ENCODE data around the gene FAM174C.
A peak's percentile ranks its signal among the peaks of the same experiment; 100 is the strongest.
"Not testable (repeated sequence)": the region's sequence is repeated elsewhere in the genome, so short reads cannot be mapped to it uniquely, and the experiment has no call there.

The FAM174C gene

DNA sequence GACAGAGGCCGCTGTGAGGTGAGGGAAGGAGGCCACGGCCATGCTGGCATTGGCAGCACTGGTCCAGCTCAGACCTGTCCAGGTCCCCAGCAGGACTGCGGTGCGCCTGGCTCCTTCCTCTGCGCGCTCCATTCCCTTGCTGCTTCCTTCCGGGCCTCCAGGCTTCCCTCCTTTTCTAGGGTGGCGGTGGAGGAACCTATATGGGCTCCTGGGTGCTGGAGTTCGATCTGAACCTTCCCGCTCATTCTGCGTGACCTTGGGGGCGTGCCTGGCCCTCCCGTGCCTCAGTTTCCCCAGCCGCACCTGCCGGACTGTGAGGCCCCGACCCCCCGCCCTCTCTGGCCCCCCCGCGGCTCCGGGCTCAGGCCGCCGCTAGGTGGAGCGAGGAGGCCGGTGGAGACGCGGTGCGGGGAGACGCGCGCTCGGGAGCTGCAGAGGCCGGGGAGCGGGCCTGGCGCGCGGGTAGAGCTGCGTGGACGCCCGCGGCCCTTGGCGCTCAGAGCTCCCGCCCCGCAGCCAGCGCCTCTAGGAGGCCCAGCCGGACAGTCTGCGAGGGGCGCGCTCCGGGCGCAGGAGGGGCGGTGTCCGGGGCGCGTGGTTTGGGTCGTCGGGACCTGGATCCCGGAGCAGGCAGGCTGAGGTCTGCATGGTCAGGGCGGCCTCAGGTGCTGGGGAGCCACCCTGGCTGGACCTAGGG, 40.3 kb downstream of the FAM174C start:
- no peak overlapping the region for H3K4me3 ChIP-seq (replicated peaks in 1 of 2; ENCODE audit: low read depth in 2 of 2, low read length in 2 of 2)
- TF ChIP-seq, protein P1, sequence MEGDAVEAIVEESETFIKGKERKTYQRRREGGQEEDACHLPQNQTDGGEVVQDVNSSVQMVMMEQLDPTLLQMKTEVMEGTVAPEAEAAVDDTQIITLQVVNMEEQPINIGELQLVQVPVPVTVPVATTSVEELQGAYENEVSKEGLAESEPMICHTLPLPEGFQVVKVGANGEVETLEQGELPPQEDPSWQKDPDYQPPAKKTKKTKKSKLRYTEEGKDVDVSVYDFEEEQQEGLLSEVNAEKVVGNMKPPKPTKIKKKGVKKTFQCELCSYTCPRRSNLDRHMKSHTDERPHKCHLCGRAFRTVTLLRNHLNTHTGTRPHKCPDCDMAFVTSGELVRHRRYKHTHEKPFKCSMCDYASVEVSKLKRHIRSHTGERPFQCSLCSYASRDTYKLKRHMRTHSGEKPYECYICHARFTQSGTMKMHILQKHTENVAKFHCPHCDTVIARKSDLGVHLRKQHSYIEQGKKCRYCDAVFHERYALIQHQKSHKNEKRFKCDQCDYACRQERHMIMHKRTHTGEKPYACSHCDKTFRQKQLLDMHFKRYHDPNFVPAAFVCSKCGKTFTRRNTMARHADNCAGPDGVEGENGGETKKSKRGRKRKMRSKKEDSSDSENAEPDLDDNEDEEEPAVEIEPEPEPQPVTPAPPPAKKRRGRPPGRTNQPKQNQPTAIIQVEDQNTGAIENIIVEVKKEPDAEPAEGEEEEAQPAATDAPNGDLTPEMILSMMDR (IDR thresholded peaks at IDR 0.05; ENCODE audit: low read depth, low read length) = peak; percentile 26
- peak; percentile 54 to 59 for DNase-seq (ENCODE audit: low read depth in 2 of 2)

GRCh38 chr19:1316466-1316865, 41.1 kb downstream of the FAM174C start:
- no peak overlapping the region for H3K4me3 ChIP-seq (replicated peaks in 1 of 2; ENCODE audit: low read depth in 2 of 2, low read length in 2 of 2)
- DNase-seq (ENCODE audit: low read depth in 2 of 2) = no peak
- TF ChIP-seq, protein P1 (IDR thresholded peaks at IDR 0.05; ENCODE audit: low read depth, low read length) = no peak

DNA sequence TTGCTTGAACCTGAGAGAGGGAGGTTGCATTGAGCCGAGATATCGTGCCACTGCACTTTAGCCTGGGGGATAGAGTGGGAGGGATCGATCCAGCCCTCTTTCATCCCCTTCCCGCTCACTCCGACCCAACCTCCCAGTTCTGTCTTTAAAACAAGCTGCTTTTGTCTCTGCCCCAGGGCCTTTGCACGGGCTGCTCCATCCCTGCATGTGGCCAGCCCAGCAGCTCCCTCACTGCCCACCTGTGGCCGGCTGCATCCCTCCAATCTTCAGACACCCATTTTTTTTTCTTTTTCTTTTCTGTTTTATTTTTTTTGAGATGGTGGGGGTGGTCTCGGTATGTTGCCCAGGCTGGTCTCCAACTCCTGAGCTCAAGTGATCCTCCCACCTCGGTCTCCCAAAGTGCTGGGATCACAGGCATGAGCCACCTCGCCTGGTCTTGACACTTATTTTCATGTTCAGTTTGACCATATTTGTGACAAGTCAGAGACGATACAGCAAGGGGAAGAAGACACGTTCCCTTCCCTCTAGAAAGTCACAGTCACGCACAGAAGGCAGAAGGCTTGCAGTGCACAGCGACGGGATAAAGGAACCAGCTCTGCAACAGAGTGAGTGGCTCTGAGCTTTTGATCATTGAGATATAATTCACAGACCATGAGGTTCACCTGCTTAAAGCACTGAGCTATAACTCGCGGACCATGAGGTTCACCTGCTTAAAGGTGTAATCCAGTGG, 42.1 kb downstream of the FAM174C start:
- TF ChIP-seq, protein P1 (IDR thresholded peaks at IDR 0.05; ENCODE audit: low read depth, low read length) = no peak
- H3K4me3 ChIP-seq (replicated peaks in 1 of 2; ENCODE audit: low read depth in 2 of 2, low read length in 2 of 2) = no peak overlapping the region
- DNase-seq (ENCODE audit: low read depth in 2 of 2) = no peak

- DNase-seq (ENCODE audit: low read depth in 2 of 2) = no peak
- TF ChIP-seq, protein P1 (IDR thresholded peaks at IDR 0.05; ENCODE audit: low read depth, low read length) = no peak
- H3K4me3 ChIP-seq (replicated peaks in 1 of 2; ENCODE audit: low read depth in 2 of 2, low read length in 2 of 2) = no peak overlapping the region
Measured at GRCh38 chr19:1318678-1319471, 43.5 kb downstream of the FAM174C start.

DNA sequence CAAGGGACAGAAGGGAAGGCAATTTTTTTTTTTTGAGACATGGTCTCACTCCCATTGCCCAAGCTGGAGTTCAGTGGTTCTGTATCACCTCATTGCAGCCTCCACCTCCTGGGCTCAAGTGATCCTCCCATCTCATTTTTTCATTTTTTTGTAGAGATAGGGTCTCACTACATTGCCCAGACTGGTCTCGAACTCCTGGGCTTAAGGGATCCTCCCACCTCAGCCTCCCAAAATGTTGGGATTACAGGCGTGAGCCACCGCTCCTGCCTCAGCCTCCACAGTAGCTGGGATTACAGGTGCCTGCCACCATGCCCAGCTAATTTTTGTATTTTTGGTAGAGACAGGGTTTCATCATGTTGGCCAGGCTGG, 44.9 kb downstream of the FAM174C start:
- H3K4me3 ChIP-seq (replicated peaks in 1 of 2; ENCODE audit: low read depth in 2 of 2, low read length in 2 of 2); DNase-seq (ENCODE audit: low read depth in 2 of 2): not testable (repeated sequence)

GRCh38 chr19:1321539-1321938, 46.2 kb downstream of the FAM174C start:
- TF ChIP-seq, protein P1 (IDR thresholded peaks at IDR 0.05; ENCODE audit: low read depth, low read length) = no peak
- H3K4me3 ChIP-seq (replicated peaks in 1 of 2; ENCODE audit: low read depth in 2 of 2, low read length in 2 of 2) = no peak overlapping the region
- no peak for DNase-seq (ENCODE audit: low read depth in 2 of 2)

Data from cardiac fibroblast (primary cell).